ENCODE results near the gene GRID2IP. TPM values are rescaled to one million over a fixed set of nuclear protein-coding genes. Genes with fewer than 3 reads are reported as not detected.
"Not testable (repeated sequence)": the region's sequence is repeated elsewhere in the genome, so short reads cannot be mapped to it uniquely, and the experiment has no call there.

The GRID2IP gene
- total RNA-seq, 2 experiments from 2014 or later = 0.18 to 0.23 TPM

- Mint-ChIP-seq H3K9me3 (no peaks in the 10 kb centered on the region), H3K27me3 (no peaks in the 10 kb centered on the region), H3K27ac (peak overlapping the region; percentile 10), H3K4me3 (no peak overlapping the region), H3K4me1 (ENCODE audit: low read depth) (peaks cover 68% of the 10 kb centered on the region), H3K36me3 (ENCODE audit: low read depth) (peaks cover 35% of the 10 kb centered on the region)
- intact Hi-C loops (cut with micrococcal nuclease) = no loop called here
- DNase-seq = no peak
- no peak for ATAC-seq
- ChIA-PET POLR2A (no interaction called here), CTCF (no interaction called here)
- TF ChIP-seq CTCF (IDR thresholded peaks at IDR 0.05) = no peak
These were observed 74.5 kb downstream of the GRID2IP start for GRCh38 chr7:6476596-6477317.

GRCh38 chr7:6475433-6476186 is 75.7 kb downstream of the GRID2IP start:
- DNase-seq (no peak), ATAC-seq (peak; percentile 32)
- peak overlapping the region; percentile 68 for H3K27ac Mint-ChIP-seq
- H3K27me3 Mint-ChIP-seq = no peaks in the 10 kb centered on the region
- ChIA-PET POLR2A (interaction anchor here (0.6 to 1.7 kb wide), 5 partner anchors 9 to 468 kb away, joined by 3 to 6 read pairs (median 3); partner anchors contain the start of gene DAGLB), CTCF (interaction anchor here (0.7 kb wide), 1 partner anchor 24 kb away, joined by 3 read pairs; no protein-coding TSS in a partner anchor)
- peaks cover 57% of the 10 kb centered on the region for H3K4me1 Mint-ChIP-seq (ENCODE audit: low read depth)
- no peaks in the 10 kb centered on the region for H3K9me3 Mint-ChIP-seq
- H3K4me3 Mint-ChIP-seq = no peak overlapping the region
- peak; percentile 11 for TF ChIP-seq CTCF (IDR thresholded peaks at IDR 0.05)
- H3K36me3 Mint-ChIP-seq (ENCODE audit: low read depth) = peaks cover 26% of the 10 kb centered on the region
- intact Hi-C loops (cut with micrococcal nuclease) = no loop called here

- no peak overlapping the region for H3K4me3 Mint-ChIP-seq
- peaks cover 40% of the 10 kb centered on the region for H3K36me3 Mint-ChIP-seq (ENCODE audit: low read depth)
- ChIA-PET CTCF (no interaction called here), POLR2A (interaction anchor here (1.2 to 1.3 kb wide), 2 partner anchors 14 to 17 kb away, joined by 3 read pairs; no protein-coding TSS in a partner anchor)
- no peak for TF ChIP-seq CTCF (IDR thresholded peaks at IDR 0.05)
- intact Hi-C loops (cut with micrococcal nuclease) = no loop called here
- no peaks in the 10 kb centered on the region for H3K4me1 Mint-ChIP-seq (ENCODE audit: low read depth)
- no peak for DNase-seq
- no peak for ATAC-seq
- no peak overlapping the region for H3K27ac Mint-ChIP-seq
- no peaks in the 10 kb centered on the region for H3K27me3 Mint-ChIP-seq
- no peaks in the 10 kb centered on the region for H3K9me3 Mint-ChIP-seq
These were observed 85.4 kb downstream of the GRID2IP start for GRCh38 chr7:6465862-6466261.

GRCh38 chr7:6463609-6464008 is 87.7 kb downstream of the GRID2IP start:
- H3K27ac Mint-ChIP-seq; H3K9me3 Mint-ChIP-seq; POLR2A ChIA-PET; ATAC-seq; H3K4me3 Mint-ChIP-seq; DNase-seq; H3K27me3 Mint-ChIP-seq; intact Hi-C loops (cut with micrococcal nuclease); H3K4me1 Mint-ChIP-seq (ENCODE audit: low read depth): not testable (repeated sequence)
- H3K36me3 Mint-ChIP-seq (ENCODE audit: low read depth) = peaks cover 29% of the 10 kb centered on the region
- CTCF ChIA-PET = interaction anchor here (1.2 to 1.4 kb wide), 2 partner anchors 53 to 95 kb away, joined by 3 to 5 read pairs; no protein-coding TSS in a partner anchor

- TF ChIP-seq CTCF (IDR thresholded peaks at IDR 0.05) = no peak
- POLR2A ChIA-PET = interaction anchor here (0.9 kb wide), 1 partner anchor 13 kb away, joined by 4 read pairs; no protein-coding TSS in a partner anchor
- H3K4me1 Mint-ChIP-seq (ENCODE audit: low read depth) = peaks cover 2% of the 10 kb centered on the region
- H3K9me3 Mint-ChIP-seq = no peaks in the 10 kb centered on the region
- intact Hi-C loops (cut with micrococcal nuclease) = no loop called here
- CTCF ChIA-PET = interaction anchor here (1.1 kb wide), 1 partner anchor 14 kb away, joined by 4 read pairs; the partner anchor contains the start of gene DAGLB
- H3K27ac Mint-ChIP-seq = no peak overlapping the region
- no peak overlapping the region for H3K4me3 Mint-ChIP-seq
- no peak for DNase-seq
- ATAC-seq = no peak
- peaks cover 19% of the 10 kb centered on the region for H3K36me3 Mint-ChIP-seq (ENCODE audit: low read depth)
- no peaks in the 10 kb centered on the region for H3K27me3 Mint-ChIP-seq
These were observed 89.2 kb downstream of the GRID2IP start for GRCh38 chr7:6461946-6462550.
